Activated effector memory CD4-positive, alpha-beta T cell treated with anti-CD3 and anti-CD28 coated beads, Interleukin-2, amount 50 U/mL, for 16 hours (primary cell): ENCODE measurements around the gene RASEF.
"Not testable (repeated sequence)": the region's sequence is repeated elsewhere in the genome, so short reads cannot be mapped to it uniquely, and the experiment has no call there.

Source experiments
- DNase-seq: peaks from one replicate; pipeline ENCODE4 v3.0.0-alpha.2; 2020

RASEF gene

DNA sequence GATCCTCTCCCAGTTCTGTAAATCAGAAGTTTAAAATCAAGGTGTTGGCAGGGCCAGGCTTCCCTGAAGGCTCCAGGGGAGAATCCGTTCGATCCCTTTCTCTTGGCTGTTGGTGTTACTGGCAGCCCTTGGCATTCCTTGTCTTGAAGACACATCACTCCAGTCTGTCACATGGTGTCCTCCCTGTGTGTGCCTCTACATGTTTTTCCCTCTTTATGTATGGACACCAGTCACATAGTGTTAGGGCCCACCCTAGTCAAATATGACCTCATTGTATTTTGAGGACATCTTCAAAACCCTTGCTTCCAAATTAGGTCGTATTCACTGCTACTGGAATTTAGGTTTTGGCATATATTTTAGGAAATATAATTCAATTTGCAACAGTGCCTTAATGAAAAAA is 94.6 kb downstream of the RASEF start:
- DNase-seq, result no peak

DNA sequence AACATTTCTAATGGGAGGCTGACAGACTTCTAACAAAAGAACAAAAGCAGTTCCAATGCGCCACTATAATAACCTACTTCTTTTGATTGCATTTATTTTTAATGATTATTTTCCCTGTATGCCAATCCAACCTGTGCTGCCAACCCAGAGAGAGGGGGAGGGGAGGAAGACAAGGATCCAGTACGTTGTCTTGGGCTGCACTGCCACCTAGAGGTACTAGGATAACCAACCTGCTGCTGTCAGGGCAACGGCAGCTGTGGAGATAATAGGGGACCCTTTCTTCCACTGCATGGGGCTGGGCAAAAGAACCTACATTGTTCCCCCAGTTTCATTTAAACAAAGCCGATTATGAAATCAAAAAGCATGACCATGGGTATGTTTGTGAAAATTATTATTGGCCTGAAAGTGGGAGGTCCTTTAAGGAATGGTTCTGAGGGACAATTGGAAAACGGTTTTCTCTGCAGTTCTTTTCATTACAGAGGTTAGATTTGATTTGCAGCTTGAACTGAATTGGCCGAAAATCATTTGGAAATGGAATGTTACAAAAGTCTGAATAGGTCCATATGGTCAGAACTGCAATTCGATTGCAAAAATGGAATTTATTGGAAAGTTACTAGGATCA is 101.3 kb downstream of the RASEF start:
- no peak for DNase-seq

DNA sequence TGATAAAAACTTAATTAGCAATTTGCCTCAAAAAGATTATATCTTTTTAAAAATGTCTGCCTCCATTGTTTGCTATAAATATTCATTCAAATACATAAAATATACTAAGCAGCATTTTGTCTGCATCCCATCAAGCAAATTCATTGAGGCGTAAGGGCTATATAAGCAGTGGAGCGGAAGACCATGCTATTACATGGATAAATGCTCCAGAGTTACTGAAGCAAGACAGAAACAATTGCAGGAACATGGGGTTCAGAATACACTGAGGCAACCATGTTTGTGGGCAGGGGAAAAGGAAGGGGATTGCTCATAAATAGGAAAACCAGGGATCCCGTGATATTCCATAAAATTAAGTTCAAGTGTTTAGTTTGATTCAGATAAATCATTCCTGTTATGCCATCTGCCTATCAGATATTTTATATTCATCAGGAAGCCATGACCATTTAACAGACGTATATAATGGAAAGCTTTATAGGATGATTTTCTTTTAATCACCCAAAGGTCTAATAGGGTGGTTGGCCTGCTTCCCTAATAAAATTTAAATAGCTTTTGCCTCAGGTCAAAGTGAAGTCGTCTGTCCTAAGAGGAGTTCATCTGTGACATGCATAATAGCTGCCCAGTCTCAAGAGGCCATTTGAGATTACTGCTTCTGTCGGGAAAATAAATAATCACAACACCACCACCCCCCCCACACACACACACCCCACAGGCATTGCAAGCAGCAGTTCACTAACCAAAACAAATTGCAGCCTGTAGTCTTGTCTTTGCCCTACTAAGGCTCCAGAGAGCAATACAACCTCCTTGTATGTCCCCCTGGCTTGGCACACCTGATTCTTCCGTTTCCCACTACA is 105.2 kb downstream of the RASEF start:
- DNase-seq, result no peak

DNA sequence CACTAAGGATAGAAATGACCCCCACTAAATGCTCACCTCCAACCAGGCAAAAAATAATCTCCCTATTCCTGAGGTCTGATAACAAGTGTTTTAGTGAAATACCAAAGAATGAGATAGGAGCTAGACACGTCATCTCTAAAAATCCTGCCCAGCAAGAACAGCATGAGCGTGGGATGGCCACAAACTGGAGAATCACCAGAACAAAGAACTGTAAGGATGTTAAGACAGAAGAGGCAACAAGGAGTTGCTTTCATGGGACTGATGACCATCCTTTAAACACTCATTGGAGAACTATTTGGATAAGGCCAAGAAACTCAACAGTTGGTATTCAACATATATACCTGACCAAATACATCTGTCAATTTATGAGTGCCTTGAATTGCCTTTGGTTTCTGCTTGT is 113.7 kb downstream of the RASEF start:
- no peak for DNase-seq

DNA sequence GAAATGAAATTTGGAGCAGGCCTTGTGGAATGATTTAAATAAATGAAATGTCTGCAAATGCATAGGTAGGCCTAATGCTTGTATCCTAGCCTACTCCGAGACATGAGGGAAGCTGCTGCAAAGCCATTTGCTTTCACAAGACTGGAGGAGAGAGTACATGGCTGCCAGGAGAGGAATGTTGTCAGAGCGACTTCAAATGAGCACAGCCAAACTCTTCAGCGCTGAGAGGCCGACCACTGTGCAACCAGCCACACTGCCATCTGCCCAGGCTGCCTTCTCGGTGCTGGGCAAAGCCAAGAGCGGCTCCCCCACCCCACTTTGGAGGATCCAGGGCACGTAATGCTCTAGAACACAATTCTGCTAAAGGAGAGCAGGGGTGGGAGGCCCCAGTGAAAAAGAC is 122.6 kb downstream of the RASEF start:
- DNase-seq, result no peak

DNA sequence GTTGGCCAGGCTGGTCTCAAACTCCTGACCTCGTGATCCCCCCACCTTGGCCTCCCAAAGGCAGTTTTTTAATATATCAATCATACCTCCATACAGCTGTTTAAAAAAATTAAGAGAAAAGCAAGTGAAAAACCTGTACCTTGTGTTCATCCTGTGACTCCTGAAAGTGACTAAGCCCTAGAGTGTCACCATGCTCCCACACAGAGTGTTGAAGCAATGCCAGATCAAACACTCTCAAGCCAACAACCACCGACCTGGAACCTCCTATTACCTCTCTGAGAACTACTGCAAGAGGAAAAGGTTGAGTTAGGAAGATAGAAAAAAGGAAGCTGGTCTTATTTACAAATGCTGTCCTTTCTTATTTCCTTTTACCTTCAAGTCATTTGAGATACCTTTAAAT is 123.5 kb downstream of the RASEF start:
- no peak for DNase-seq

DNA sequence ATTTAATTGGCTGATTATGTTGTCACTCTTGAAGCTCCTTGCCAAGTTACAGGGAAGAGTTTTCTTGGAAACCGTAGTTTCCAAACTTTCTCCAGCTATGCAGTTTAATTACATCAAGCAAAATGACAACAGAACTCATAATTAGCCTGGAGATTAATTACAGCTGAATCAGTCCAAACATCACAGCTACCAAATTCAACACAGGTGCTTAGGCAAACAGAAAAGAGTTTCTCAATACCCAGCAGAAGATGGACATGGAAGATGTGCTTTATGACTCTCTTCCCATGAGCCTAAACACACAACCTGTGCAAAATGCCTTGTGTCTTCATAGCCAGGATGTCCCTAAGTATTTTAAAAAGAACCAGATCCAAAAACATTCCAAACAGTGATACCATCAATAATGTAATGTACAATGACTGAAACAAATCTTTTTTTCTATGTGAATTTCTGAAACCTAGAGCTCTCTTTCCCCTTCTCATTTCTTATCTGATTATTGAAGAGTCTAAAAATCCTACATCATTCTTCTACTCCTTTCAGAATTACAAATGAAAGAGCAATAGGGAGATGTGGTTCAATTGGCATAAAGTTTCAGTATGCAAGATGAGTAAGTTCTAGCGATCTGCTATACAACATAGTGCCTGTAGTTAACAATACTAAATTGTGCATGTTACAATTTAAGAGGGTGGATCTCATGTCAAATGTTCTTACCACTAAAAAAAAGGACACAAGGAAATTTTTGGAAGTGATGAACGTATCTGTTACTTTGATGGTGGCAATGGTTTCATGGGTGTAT is 124.3 kb downstream of the RASEF start:
- DNase-seq, result no peak

DNA sequence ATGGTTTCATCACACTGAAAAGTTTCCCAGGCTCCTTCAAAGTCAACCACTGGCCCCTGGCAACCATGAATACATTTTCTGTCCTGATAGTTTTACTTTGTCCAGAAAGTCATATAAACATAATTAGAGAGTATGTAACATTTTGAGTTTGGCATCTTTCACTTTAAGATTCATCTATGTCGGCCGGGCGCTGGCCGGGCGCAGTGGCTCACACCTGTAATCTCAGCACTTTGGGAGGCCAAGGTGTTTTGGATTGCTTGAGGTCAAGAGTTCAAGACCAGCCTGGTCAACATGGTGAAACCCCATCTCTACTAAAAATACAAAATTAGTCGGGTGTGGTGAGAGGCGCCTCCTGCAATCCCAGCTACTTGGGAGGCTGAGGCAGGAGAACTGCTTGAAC is 126.4 kb downstream of the RASEF start:
- not testable (repeated sequence) for DNase-seq

DNA sequence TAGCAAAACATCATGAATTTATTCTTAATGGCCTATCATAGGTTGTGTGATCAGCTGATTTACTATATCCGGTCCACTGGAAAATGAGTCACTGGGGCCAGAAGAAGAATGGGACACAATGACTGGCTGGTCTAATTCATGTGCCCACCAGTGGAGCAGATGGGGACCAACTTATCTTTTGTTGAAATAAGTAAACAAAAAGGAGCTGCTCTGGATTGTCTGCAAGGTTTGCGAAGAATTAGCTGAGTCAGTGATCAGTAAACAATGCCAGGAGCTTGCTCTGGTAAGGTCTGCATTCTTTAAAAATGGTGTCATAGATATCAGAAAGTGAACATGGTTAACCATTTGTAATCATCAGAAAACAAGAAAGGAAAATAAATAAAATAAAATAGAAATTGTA is 128.0 kb downstream of the RASEF start:
- no peak for DNase-seq

DNA sequence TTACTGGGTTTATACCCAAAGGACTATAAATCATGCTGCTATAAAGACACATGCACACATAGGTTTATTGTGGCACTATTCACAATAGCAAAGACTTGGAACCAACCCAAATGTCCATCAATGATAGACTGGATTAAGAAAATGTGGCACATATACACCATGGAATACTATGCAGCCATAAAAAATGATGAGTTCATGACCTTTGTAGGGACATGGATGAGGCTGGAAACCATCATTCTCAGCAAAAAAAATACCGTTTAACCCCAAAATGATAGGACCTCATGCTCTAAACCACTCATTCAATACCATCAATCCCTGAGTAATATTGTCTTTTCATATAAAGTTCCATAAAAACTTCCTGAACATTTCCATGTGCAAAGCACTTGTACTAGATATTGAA is 128.9 kb downstream of the RASEF start:
- DNase-seq, result not testable (repeated sequence)

DNA sequence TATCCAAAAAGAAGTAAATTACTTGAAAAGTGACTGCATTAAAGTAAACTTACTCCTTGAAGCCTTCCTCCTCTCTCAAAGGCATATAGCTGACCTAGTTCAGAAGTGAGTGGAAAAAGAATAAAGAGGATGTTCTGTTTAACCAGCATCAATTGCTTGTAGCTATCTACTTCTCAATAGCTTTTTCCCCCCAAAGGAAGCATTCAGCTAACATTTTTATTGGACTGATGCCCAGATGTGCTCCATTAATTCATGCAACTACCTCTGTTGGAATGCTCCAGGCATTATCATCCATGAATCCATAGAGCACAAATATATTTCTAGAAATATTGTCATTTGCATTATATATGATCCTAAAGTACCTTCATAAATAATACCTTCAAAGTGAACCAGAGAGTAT is 132.8 kb downstream of the RASEF start:
- no peak for DNase-seq
